ENCODE data around the gene EEF1AKMT2. TPM values are rescaled to one million over a fixed set of nuclear protein-coding genes. Genes with fewer than 3 reads are reported as not detected.

EEF1AKMT2 gene
- total and polyA plus RNA-seq, 8 donors, result 7.6 to 47.9 (median 12.9) TPM

DNA sequence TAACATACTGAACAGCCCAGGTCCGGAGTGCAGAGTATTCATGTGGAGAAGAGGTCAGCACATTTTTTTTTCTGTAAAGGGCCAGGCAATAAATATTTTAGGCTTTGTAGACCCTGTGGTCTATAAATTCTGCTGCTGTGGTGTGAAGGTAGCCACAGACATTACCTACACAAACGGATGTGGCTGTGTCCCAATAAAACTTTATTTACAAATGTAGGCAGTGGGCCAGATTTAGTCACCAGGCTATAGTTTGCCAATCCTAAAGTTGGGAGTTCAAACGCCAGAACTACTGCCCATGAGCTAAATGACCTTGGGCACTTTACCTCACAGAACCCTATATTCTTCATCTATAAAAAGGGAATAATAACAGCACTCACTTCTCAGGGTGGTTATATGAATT is 60.9 kb downstream of the EEF1AKMT2 start:
- WGBS, 5 donors, result 48 to 78% (median 72%) methylated on average over 3 of the region's 3 CpGs
- peaks cover 51 to 92% (median 77%) of the 10 kb centered on the region in 4 donors for H3K4me1 ChIP-seq
- H3K27ac ChIP-seq, result peak overlapping the region in 1 of 5 donors; percentile 80
- DNase-seq, result no peak
- intact Hi-C loops (cut with DNase I; ENCODE audit: low total_unique reads), result loop anchor here (10.0 kb wide), 1 partner anchor 96 kb away; no protein-coding TSS in a partner anchor
- TF ChIP-seq EP300 (IDR thresholded peaks at IDR 0.05) (no peak), POLR2A (IDR thresholded peaks at IDR 0.05) (no peak), POLR2AphosphoS5 (IDR thresholded peaks at IDR 0.05) (no peak)
- TF ChIP-seq, protein P1, sequence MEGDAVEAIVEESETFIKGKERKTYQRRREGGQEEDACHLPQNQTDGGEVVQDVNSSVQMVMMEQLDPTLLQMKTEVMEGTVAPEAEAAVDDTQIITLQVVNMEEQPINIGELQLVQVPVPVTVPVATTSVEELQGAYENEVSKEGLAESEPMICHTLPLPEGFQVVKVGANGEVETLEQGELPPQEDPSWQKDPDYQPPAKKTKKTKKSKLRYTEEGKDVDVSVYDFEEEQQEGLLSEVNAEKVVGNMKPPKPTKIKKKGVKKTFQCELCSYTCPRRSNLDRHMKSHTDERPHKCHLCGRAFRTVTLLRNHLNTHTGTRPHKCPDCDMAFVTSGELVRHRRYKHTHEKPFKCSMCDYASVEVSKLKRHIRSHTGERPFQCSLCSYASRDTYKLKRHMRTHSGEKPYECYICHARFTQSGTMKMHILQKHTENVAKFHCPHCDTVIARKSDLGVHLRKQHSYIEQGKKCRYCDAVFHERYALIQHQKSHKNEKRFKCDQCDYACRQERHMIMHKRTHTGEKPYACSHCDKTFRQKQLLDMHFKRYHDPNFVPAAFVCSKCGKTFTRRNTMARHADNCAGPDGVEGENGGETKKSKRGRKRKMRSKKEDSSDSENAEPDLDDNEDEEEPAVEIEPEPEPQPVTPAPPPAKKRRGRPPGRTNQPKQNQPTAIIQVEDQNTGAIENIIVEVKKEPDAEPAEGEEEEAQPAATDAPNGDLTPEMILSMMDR (IDR thresholded peaks at IDR 0.05), result no peak
- H3K9me3 ChIP-seq, result no peaks in the 10 kb centered on the region
- H3K4me3 ChIP-seq, result no peak overlapping the region
- no peaks in the 10 kb centered on the region for H3K27me3 ChIP-seq
- H3K36me3 ChIP-seq, result peaks cover 0 to 4% (median 0%) of the 10 kb centered on the region in 4 donors

DNA sequence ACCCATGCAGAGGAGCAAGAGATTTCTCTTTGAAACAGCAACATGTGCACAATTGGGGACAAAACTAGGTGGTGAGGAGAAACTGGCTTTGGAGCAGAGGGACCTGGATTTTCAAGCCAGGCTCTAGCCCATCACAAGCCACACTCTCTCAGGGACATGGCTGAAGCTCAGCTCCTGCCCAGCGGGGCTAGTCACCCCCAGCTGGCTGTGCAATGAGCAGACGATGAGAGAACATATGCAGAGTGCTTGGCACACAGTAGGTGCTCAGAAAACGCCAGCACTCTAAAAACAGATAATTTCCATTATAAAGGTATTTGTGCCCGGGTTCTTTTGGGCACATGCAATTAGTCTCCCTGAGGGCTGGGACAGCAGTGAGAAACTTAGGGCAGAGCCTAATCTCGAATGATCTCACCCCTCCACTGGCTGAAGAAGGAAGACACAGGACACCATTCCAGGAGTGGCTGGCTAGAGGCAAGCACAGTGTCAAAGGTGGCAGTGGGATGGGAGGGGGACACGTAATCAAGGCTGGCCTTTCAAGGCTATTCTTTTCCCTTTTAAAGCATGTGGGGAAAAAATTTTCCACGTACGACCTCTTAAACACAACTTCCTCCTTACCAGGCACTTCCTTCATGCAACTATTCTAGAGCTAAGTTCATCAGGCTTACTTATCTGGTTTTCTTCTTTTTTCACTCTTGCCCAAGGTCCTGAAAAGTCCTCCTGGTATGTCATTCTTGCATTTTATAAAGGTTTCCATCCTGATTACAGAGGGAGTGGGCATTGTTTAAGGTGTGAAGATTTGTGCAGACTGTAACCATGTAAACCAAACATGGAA is 62.6 kb downstream of the EEF1AKMT2 start:
- Histone ChIP-seq H3K4me1 (peaks cover 54 to 92% (median 75%) of the 10 kb centered on the region in 4 donors), H3K27me3 (no peaks in the 10 kb centered on the region), H3K36me3 (peaks cover 0 to 4% (median 2%) of the 10 kb centered on the region in 4 donors), H3K4me3 (no peak overlapping the region), H3K9me3 (no peaks in the 10 kb centered on the region), H3K27ac (peak overlapping the region in 4 of 5 donors; percentile 58 to 77 (median 72))
- intact Hi-C loops (cut with DNase I; ENCODE audit: low total_unique reads), result no loop called here
- TF ChIP-seq POLR2AphosphoS5 (IDR thresholded peaks at IDR 0.05) (no peak), POLR2A (IDR thresholded peaks at IDR 0.05) (no peak), EP300 (IDR thresholded peaks at IDR 0.05) (no peak)
- TF ChIP-seq, protein P1 (IDR thresholded peaks at IDR 0.05), result no peak
- peak in 1 of 2 donors; percentile 61 for DNase-seq
- 58 to 69% (median 67%) methylated on average over 8 of the region's 8 CpGs for WGBS, 5 donors

DNA sequence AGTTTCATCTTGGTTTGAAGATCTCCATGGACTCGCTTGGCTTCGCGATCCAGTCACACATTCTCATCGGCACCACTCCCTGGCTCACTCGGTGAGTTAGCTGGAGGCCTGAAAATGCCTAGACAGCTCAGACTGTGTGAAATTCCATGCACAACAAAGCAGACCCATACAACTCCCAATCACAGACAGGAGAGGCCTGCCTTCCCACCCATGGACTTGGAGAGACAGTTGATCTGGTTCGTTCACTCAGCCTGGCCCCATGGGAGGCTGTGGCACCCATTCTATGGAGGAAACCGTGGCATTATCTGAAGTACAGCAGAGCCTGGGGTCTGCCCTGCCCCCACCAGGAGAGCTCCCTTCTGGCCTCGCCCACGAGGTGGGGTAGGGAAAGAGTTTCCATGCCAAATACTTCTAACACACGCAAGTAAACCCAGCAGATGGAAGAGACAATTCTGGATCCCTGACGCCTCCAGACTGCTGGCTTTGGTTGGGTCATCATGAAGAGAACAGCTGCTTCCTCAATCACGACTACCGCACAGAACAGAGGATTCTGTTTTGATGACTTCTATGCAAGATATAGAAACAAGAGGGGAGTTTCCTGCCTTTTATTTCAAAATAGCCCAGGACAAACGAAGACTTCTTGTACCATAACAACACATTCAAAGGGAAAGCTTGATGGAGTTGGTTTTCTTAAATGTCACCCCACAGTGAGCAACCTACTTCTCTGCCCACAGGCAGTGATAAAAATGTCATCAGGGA is 63.4 kb downstream of the EEF1AKMT2 start:
- Histone ChIP-seq H3K9me3 (no peaks in the 10 kb centered on the region), H3K36me3 (peaks cover 0 to 4% (median 2%) of the 10 kb centered on the region in 4 donors), H3K27me3 (no peaks in the 10 kb centered on the region), H3K4me3 (no peak overlapping the region), H3K27ac (peak overlapping the region; percentile 59 to 77 (median 71)), H3K4me1 (peaks cover 54 to 92% (median 75%) of the 10 kb centered on the region in 4 donors)
- peak in 1 of 2 donors; percentile 73 for DNase-seq
- TF ChIP-seq, protein P1 (IDR thresholded peaks at IDR 0.05), result no peak
- TF ChIP-seq EP300 (IDR thresholded peaks at IDR 0.05) (no peak), POLR2AphosphoS5 (IDR thresholded peaks at IDR 0.05) (peak in 1 of 3 donors; percentile 11)
- intact Hi-C loops (cut with DNase I; ENCODE audit: low total_unique reads), result no loop called here
- WGBS, 5 donors, result 64 to 75% (median 70%) methylated on average over 14 of the region's 14 CpGs

DNA sequence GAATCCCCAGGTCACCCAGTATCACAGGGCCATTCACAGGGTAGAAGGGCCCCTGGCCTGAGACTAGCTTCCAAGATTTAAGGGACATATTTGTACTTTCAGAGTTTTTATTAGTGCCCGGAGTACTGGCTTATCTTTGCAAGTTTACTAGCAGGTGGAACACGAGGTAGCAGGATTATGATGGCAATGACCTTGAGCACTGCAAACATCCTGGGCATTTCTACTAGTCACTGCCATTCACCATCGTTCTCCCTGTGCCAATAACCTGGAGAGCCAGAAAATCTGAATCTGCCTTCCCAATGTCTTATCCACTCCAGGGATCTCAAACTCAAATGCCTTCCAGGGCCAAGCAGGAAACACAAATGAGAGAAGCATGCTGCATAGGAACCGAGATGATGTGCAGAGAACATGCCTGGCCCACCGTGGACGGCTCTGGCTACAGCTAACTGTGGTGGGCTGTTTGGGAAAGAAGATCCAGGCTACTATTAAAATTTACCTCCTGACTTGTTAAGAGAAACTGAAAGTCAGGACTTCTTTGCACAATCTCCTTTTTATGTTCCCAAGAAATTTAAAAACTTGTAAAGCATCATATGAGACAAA is 64.2 kb downstream of the EEF1AKMT2 start:
- H3K27me3 ChIP-seq, result no peaks in the 10 kb centered on the region
- peaks cover 0 to 4% (median 2%) of the 10 kb centered on the region in 4 donors for H3K36me3 ChIP-seq
- H3K4me1 ChIP-seq, result peaks cover 54 to 92% (median 75%) of the 10 kb centered on the region in 4 donors
- intact Hi-C loops (cut with DNase I; ENCODE audit: low total_unique reads), result no loop called here
- H3K27ac ChIP-seq, result peak overlapping the region in 4 of 5 donors; percentile 60 to 77 (median 72)
- TF ChIP-seq EP300 (IDR thresholded peaks at IDR 0.05) (no peak), POLR2A (IDR thresholded peaks at IDR 0.05) (no peak), POLR2AphosphoS5 (IDR thresholded peaks at IDR 0.05) (peak in 1 of 3 donors; percentile 8)
- TF ChIP-seq, protein P1 (IDR thresholded peaks at IDR 0.05), result no peak
- no peaks in the 10 kb centered on the region for H3K9me3 ChIP-seq
- WGBS, 5 donors, result 31 to 69% (median 42%) methylated on average over 6 of the region's 6 CpGs
- peak in 1 of 2 donors; percentile 59 for DNase-seq
- no peak overlapping the region for H3K4me3 ChIP-seq
